K562 (cell line): ENCODE data around the gene SNRPD2. TPM values are rescaled to one million over a fixed set of nuclear protein-coding genes. Genes with fewer than 3 reads are reported as not detected.

Experiments
- ATAC-seq: fragments of 200-7000 bp; cut with Tn5 transposase; 3 replicates; pipeline ENCODE4 v1.9.1; 2020; ENCODE audit warnings: moderate library complexity
- BruUV-seq: library from RNA; stranded (reverse); fragments of 400-500 nt; replicated peaks from 2 replicates; lab custom pipeline; 2021; lab: Mats Ljungman, UMichigan
- CTCF ChIA-PET: fragments of 300-600 bp; formaldehyde crosslinking; extraction: SDS; loops from one replicate; lab custom pipeline; 2021; ENCODE audit warnings: low intra/inter-chr PET ratio; lab: Yijun Ruan, JAX
- POLR2A ChIA-PET: fragments of 300-600, 350-650 bp; sonication (Branson Sonifier 250); formaldehyde crosslinking; extraction: SDS; loops from one replicate; lab custom pipeline; 2021; ENCODE audit warnings: antibody characterized with exemption, inconsistent platforms; lab: Yijun Ruan, JAX
- DNase-seq, 4 experiments: peaks; one replicate each; pipeline versions ENCODE4 v3.0.0 to v3.0.0-alpha.2; 2011 to 2018; ENCODE audit warnings: low spot score in 3 of 4, mixed read lengths in 3 of 4; ENCODE audit errors: extremely low read depth in 1 of 4
- FAIRE-seq: peaks from 2 replicates; lab custom pipeline; 2011; peaks lifted over from hg19 to GRCh38; lab: Jason Lieb, UNC
- H2AFZ ChIP-seq: 2 replicates; pipeline ENCODE4 v1.6.0; 2011; ENCODE audit warnings: low read depth, low read length, control low read depth, inconsistent platforms
- H3K27ac ChIP-seq: fragments of 200-600 bp; 3 replicates; pipeline ENCODE4 v1.8.0; 2011; ENCODE audit warnings: low read depth, mild to moderate bottlenecking, control low read depth, inconsistent platforms, low read length, moderate library complexity, mixed read lengths; ENCODE audit errors: extremely low read depth
- H3K27me3 ChIP-seq, 2 experiments: fragments of 300-600 bp in 1 of 2; 2 replicates in 1 of 2; 3 replicates in 1 of 2; pipeline versions ENCODE4 v1.6.0 to v1.8.0; 2011; ENCODE audit warnings: inconsistent platforms in 2 of 2, low read length in 2 of 2, mild to moderate bottlenecking in 1 of 2, mixed read lengths in 1 of 2, moderate library complexity in 1 of 2; ENCODE audit not compliant: control insufficient read depth in 2 of 2, insufficient read depth in 2 of 2
- H3K36me3 ChIP-seq: fragments of 300-600 bp; 3 replicates; pipeline ENCODE4 v1.8.0; 2011; ENCODE audit warnings: mild to moderate bottlenecking, low read length, inconsistent platforms; ENCODE audit not compliant: control insufficient read depth, insufficient read depth
- H3K4me1 ChIP-seq, 2 experiments: fragments of 200-600 bp in 1 of 2; replicated peaks in 1 of 2; 2 replicates in 1 of 2; 3 replicates in 1 of 2; pipeline versions ENCODE4 v1.5.1 to v1.8.0; 2011; ENCODE audit warnings: inconsistent platforms in 2 of 2, low read length in 2 of 2, mild to moderate bottlenecking in 1 of 2, mixed read lengths in 1 of 2, moderate library complexity in 1 of 2; ENCODE audit not compliant: control insufficient read depth in 2 of 2, insufficient read depth in 2 of 2
- H3K4me2 ChIP-seq: 2 replicates; pipeline ENCODE4 v1.6.1; 2011; ENCODE audit warnings: low read length, control low read depth, inconsistent platforms, mixed read lengths; ENCODE audit not compliant: insufficient read depth
- H3K4me3 ChIP-seq: fragments of 200-600 bp; sonication (generic), shearing (Covaris generic); 2 replicates; pipeline ENCODE4 v1.5.1; 2016; ENCODE audit warnings: control low read depth, inconsistent platforms
- H3K79me2 ChIP-seq: fragments of 200-600 bp; 3 replicates; pipeline ENCODE4 v1.8.0; 2011; ENCODE audit warnings: low read length, inconsistent platforms; ENCODE audit not compliant: control insufficient read depth, insufficient read depth
- H3K9ac ChIP-seq, 2 experiments: 2 replicates each; pipeline versions ENCODE4 v1.6.0 to v1.6.1; 2011; ENCODE audit warnings: low read depth in 2 of 2, low read length in 2 of 2, control low read depth in 1 of 2, inconsistent platforms in 1 of 2, mild to moderate bottlenecking in 1 of 2, mixed read lengths in 1 of 2; ENCODE audit not compliant: insufficient read depth in 1 of 2
- H3K9me1 ChIP-seq: one replicate; pipeline ENCODE4 v1.6.0; 2011; ENCODE audit warnings: inconsistent platforms, mild to moderate bottlenecking, low read length, moderate library complexity; ENCODE audit not compliant: control insufficient read depth, insufficient read depth
- H3K9me3 ChIP-seq: replicated peaks from 2 replicates; pipeline ENCODE4 v1.5.1; 2011; ENCODE audit warnings: low read depth, low read length, inconsistent platforms; ENCODE audit not compliant: control insufficient read depth, insufficient read depth
- H4K20me1 ChIP-seq: replicated peaks from 2 replicates; pipeline ENCODE4 v1.6.1; 2011; ENCODE audit warnings: low read length, inconsistent platforms, mixed read lengths; ENCODE audit not compliant: control insufficient read depth, insufficient read depth
- POLR2G ChIP-seq: fragments of 200-400 bp; formaldehyde crosslinking; IDR thresholded peaks from 2 replicates; pipeline ENCODE4 v1.6.1; 2017; ENCODE audit warnings: low read depth, mild to moderate bottlenecking, antibody characterized with exemption, low read length, moderate library complexity
- RBFOX2 ChIP-seq: fragments of 200-400 bp; formaldehyde crosslinking; IDR thresholded peaks from 2 replicates; pipeline ENCODE4 v1.6.1; 2017; ENCODE audit warnings: low read depth, mild to moderate bottlenecking, low read length, moderate library complexity
- WGBS: fragments of 100-300 bp; shearing (Covaris generic); methylation state at CpG from one replicate; pipeline ENCODE4 v1.1.6; 2016; ENCODE audit warnings: low coverage, mixed read lengths; ENCODE audit not compliant: insufficient coverage; ENCODE audit errors: missing lambda C conversion rate; 5-methylcytosine and 5-hydroxymethylcytosine counted together
- in situ Hi-C: fragments of 300-500 bp; cut with MboI; formaldehyde crosslinking; loops from 4 replicates; pipeline ENCODE4 v1.15.0; 2018; ENCODE audit warnings: inconsistent platforms, mixed read lengths
- intact Hi-C: fragments of 100-400 bp; cut with micrococcal nuclease; formaldehyde crosslinking; loops from 2 replicates; pipeline ENCODE4 v1.14.2; 2022
- polyA plus RNA-seq, 8 experiments: library from polyadenylated mRNA; depleted of rRNA in 4 of 8; stranded (reverse) in 5 of 8; unstranded in 3 of 8; fragments of >200 nt; fragmentation: Nextera tagmentation in 2 of 8; fragmentation: Illumina TruSeq in 1 of 8; extraction: Ambion mirVana in 2 of 8; extraction: Trizol in 1 of 8; gene quantifications; 2 replicates each; pipeline versions ENCODE4 v1.2.1 to v1.2.3, GENCODE V29; 2011 to 2014; ENCODE audit warnings: inconsistent platforms in 1 of 8, missing spikeins in 1 of 8
- total RNA-seq, 7 experiments: library from RNA; depleted of rRNA in 6 of 7; stranded (reverse); fragments of >200 nt in 6 of 7; fragmentation: Illumina TruSeq in 2 of 7; extraction: Trizol in 2 of 7; gene quantifications; 2 replicates each; pipeline versions ENCODE4 v1.2.1 to v1.2.3, GENCODE V29; 2011 to 2021; ENCODE audit warnings: low replicate concordance in 1 of 7
- TF ChIP-seq, protein P1 (sequence below), 2 experiments: fragments of 250-450 bp in 1 of 2; fragments of 450-650 bp in 1 of 2; sonication (Bioruptor Pico) in 1 of 2; IDR thresholded peaks; 2 replicates each; pipeline versions ENCODE4 v1.6.1 to v1.8.0; 2016 to 2021; ENCODE audit warnings: mild to moderate bottlenecking in 2 of 2, moderate library complexity in 2 of 2, missing compliant biosample characterization in 1 of 2, missing genetic modification characterization in 1 of 2
- TF ChIP-seq, protein P2 (sequence below), 3 experiments: IDR thresholded peaks in 2 of 3; conservative IDR thresholded peaks in 1 of 3; 2 replicates each; pipeline ENCODE4 v1.5.1; 2011 to 2012; ENCODE audit warnings: low read length in 3 of 3, mild to moderate bottlenecking in 3 of 3, control low read depth in 2 of 3, improper control_type of control experiment in 1 of 3, inconsistent platforms in 1 of 3, low read depth in 1 of 3, mixed read lengths in 1 of 3, moderate library complexity in 1 of 3; ENCODE audit not compliant: insufficient read depth in 2 of 3

Gene SNRPD2
- total and polyA plus RNA-seq, 9 of the 15 experiments (the other 6 are each of a cell fraction or from before 2014, with no cell fraction given): 728 to 4,411 (median 1,029) TPM

DNA sequence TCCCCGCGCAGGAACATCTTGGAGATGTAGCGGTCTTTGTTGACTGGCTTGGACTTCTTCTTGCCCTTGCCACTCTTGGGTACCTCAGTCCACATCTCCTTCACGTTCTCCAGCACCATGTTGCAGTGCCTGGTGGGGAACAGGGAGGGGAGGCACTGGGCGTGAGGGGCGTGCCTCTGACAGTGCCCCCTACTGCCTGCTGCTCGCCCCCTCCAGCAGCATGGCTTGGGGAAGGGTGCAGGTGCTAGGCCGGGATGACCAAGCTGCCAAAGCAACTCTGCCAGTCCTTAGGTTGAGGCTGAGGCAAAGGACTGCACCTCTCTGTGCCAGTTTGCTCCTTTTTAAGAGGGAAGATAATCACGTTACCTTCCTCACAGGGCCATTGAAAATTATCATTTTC lies 4.2 kb downstream of the SNRPD2 start:
- in situ Hi-C loops: no loop called here
- no peak overlapping the region for H2AFZ ChIP-seq
- no peaks in the 10 kb centered on the region for H3K9me3 ChIP-seq
- TF ChIP-seq, protein P1, sequence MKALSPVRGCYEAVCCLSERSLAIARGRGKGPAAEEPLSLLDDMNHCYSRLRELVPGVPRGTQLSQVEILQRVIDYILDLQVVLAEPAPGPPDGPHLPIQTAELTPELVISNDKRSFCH (CRISPR knock-in tag; IDR thresholded peaks at IDR 0.05): no peak
- TF ChIP-seq, protein P1 (tag; IDR thresholded peaks at IDR 0.05): no peak
- TF ChIP-seq, protein P2, sequence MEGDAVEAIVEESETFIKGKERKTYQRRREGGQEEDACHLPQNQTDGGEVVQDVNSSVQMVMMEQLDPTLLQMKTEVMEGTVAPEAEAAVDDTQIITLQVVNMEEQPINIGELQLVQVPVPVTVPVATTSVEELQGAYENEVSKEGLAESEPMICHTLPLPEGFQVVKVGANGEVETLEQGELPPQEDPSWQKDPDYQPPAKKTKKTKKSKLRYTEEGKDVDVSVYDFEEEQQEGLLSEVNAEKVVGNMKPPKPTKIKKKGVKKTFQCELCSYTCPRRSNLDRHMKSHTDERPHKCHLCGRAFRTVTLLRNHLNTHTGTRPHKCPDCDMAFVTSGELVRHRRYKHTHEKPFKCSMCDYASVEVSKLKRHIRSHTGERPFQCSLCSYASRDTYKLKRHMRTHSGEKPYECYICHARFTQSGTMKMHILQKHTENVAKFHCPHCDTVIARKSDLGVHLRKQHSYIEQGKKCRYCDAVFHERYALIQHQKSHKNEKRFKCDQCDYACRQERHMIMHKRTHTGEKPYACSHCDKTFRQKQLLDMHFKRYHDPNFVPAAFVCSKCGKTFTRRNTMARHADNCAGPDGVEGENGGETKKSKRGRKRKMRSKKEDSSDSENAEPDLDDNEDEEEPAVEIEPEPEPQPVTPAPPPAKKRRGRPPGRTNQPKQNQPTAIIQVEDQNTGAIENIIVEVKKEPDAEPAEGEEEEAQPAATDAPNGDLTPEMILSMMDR (IDR thresholded peaks at IDR 0.05 in 2 of 3, conservative IDR thresholded peaks at IDR 0.05 in 1 of 3; ENCODE audit: insufficient read depth in 2 of 3, low read depth in 1 of 3, low read length in 3 of 3): 0 out of 6 replicates have a peak, but pooled peaks of 1 of the 3 experiments have one; percentile 13
- TF ChIP-seq RBFOX2 (peak; percentile 66), POLR2G (peak; percentile 69)
- no peak overlapping the region for H3K27ac ChIP-seq
- ATAC-seq (no peak), FAIRE-seq (no peak), DNase-seq (no peak)
- H3K4me1 ChIP-seq: peaks cover 4 to 9% of the 10 kb centered on the region in 2 experiments; a peak in 4 of 5 replicates
- intact Hi-C loops: no loop called here
- H3K36me3 ChIP-seq: peaks cover 64% of the 10 kb centered on the region; the same call in 2 of the 3 replicates
- H4K20me1 ChIP-seq: 0 out of 2 replicates have a peak, but pooled peaks cover 4% of the 10 kb centered on the region
- no peak overlapping the region for H3K9ac ChIP-seq
- POLR2A ChIA-PET: interaction anchor here (0.6 to 3.3 kb wide), 2 partner anchors 9 to 30 kb away, joined by 3 to 12 read pairs; no protein-coding TSS in a partner anchor
- H3K4me3 ChIP-seq: no peak overlapping the region
- CTCF ChIA-PET: no interaction called here
- H3K27me3 ChIP-seq: no peaks in the 10 kb centered on the region
- WGBS: 95% methylated on average over 7 of the region's 9 CpGs
- H3K9me1 ChIP-seq: no peaks in the 10 kb centered on the region
- H3K4me2 ChIP-seq: no peak overlapping the region
- BruUV-seq: TSS peak; percentile 13
- H3K79me2 ChIP-seq: peaks cover 32% of the 10 kb centered on the region
